ENCODE data around the gene DNMT1. TPM values are rescaled to one million over a fixed set of nuclear protein-coding genes. Genes with fewer than 3 reads are reported as not detected.

Gene DNMT1
- polyA plus RNA-seq, 1 experiment = 60.7 TPM

- ChIA-PET POLR2A (no interaction called here), CTCF (interaction anchor here (0.7 to 1.0 kb wide), 4 partner anchors 13 to 151 kb away, joined by 3 to 8 read pairs (median 4); no protein-coding TSS in a partner anchor)
- Histone ChIP-seq H3K27ac (ENCODE audit: low read depth, low read length) (no peak overlapping the region), H3K4me3 (ENCODE audit: low read depth, low read length) (no peak overlapping the region), H3K27me3 (ENCODE audit: control insufficient read depth, insufficient read depth, low read length) (no peaks in the 10 kb centered on the region), H3K9me3 (ENCODE audit: control insufficient read depth, insufficient read depth, low read length) (no peaks in the 10 kb centered on the region; the same call in 1 of the 2 replicates)
- no peak for TF ChIP-seq CTCF (IDR thresholded peaks at IDR 0.05; ENCODE audit: low read depth, low read length)
- DNase-seq (ENCODE audit: low read depth, low spot score) = no peak
These were observed 86.9 kb downstream of the DNMT1 start for GRCh38 chr19:10107817-10108367.

- no peak for DNase-seq (ENCODE audit: low read depth, low spot score)
- Histone ChIP-seq H3K4me3 (ENCODE audit: low read depth, low read length) (peak overlapping the region; percentile 90), H3K27ac (ENCODE audit: low read depth, low read length) (no peak overlapping the region), H3K9me3 (ENCODE audit: control insufficient read depth, insufficient read depth, low read length) (no peaks in the 10 kb centered on the region; the same call in 1 of the 2 replicates), H3K27me3 (ENCODE audit: control insufficient read depth, insufficient read depth, low read length) (no peaks in the 10 kb centered on the region)
- no peak for TF ChIP-seq CTCF (IDR thresholded peaks at IDR 0.05; ENCODE audit: low read depth, low read length)
- ChIA-PET CTCF (no interaction called here), POLR2A (interaction anchor here (1.6 to 1.8 kb wide), 3 partner anchors 10 to 12 kb away, joined by 5 to 10 read pairs (median 6); no protein-coding TSS in a partner anchor)
These were observed 87.5 kb downstream of the DNMT1 start for GRCh38 chr19:10107254-10107653.

GRCh38 chr19:10106100-10106936 lies 88.4 kb downstream of the DNMT1 start, which contains the start of gene PPAN:
TSS of gene PPAN (plus strand) at chr19:10106362. CDS start at chr19:10106395, 33 bp downstream.
- DNase-seq (ENCODE audit: low read depth, low spot score) = peak; percentile 95
- ChIA-PET CTCF (interaction anchor here (0.9 to 1.2 kb wide), 2 partner anchors 9 to 143 kb away, joined by 4 to 7 read pairs; no protein-coding TSS in a partner anchor), POLR2A (interaction anchor here (1.0 to 2.1 kb wide), 7 partner anchors 9 to 79 kb away, joined by 3 to 19 read pairs (median 6); no protein-coding TSS in a partner anchor)
- H3K27ac ChIP-seq (ENCODE audit: low read depth, low read length) = peak within 1 kb of the TSS; percentile 21
- H3K9me3 ChIP-seq (ENCODE audit: control insufficient read depth, insufficient read depth, low read length) = no peaks in the 10 kb centered on the region; the same call in 1 of the 2 replicates
- H3K27me3 ChIP-seq (ENCODE audit: control insufficient read depth, insufficient read depth, low read length) = no peaks in the 10 kb centered on the region
- peak within 1 kb of the TSS; percentile 90 for H3K4me3 ChIP-seq (ENCODE audit: low read depth, low read length)
- TF ChIP-seq CTCF (IDR thresholded peaks at IDR 0.05; ENCODE audit: low read depth, low read length) = no peak

GRCh38 chr19:10105509-10106099 lies 89.1 kb downstream of the DNMT1 start:
- CTCF ChIA-PET = interaction anchor here (0.9 to 1.2 kb wide), 2 partner anchors 8 to 144 kb away, joined by 4 to 7 read pairs; no protein-coding TSS in a partner anchor
- Histone ChIP-seq H3K9me3 (ENCODE audit: control insufficient read depth, insufficient read depth, low read length) (no peaks in the 10 kb centered on the region; the same call in 1 of the 2 replicates), H3K27ac (ENCODE audit: low read depth, low read length) (no peak overlapping the region), H3K27me3 (ENCODE audit: control insufficient read depth, insufficient read depth, low read length) (no peaks in the 10 kb centered on the region), H3K4me3 (ENCODE audit: low read depth, low read length) (0 out of 2 replicates have a peak overlapping the region, but pooled peaks have one; percentile 5)
- POLR2A ChIA-PET = interaction anchor here (1.2 to 2.1 kb wide), 6 partner anchors 9 to 17 kb away, joined by 3 to 19 read pairs (median 8); no protein-coding TSS in a partner anchor
- TF ChIP-seq CTCF (IDR thresholded peaks at IDR 0.05; ENCODE audit: low read depth, low read length) = no peak
- no peak for DNase-seq (ENCODE audit: low read depth, low spot score)
